ENCODE measurements around the gene PRKAG1.

Gene PRKAG1

GRCh38 chr12:48980389-48980952, 38.1 kb downstream of the PRKAG1 start:
- DNase-seq = peak; percentile 57

GRCh38 chr12:48979602-48980388, 38.8 kb downstream of the PRKAG1 start:
- DNase-seq = peak; percentile 48

- DNase-seq = peak; percentile 39
Observed at GRCh38 chr12:48978741-48979601, 39.6 kb downstream of the PRKAG1 start.

- peak; percentile 34 for DNase-seq
Observed at GRCh38 chr12:48978291-48978740, 40.3 kb downstream of the PRKAG1 start, which contains the start of gene WNT1. Gene WNT1 (plus strand): TSS chr12:48978322. CDS start chr12:48978651, 329 bp downstream.

GRCh38 chr12:48977290-48978281, 41.0 kb downstream of the PRKAG1 start:
- DNase-seq = peak; percentile 92

- DNase-seq = peak; percentile 66
Observed at GRCh38 chr12:48973941-48974673, 44.5 kb downstream of the PRKAG1 start.

GRCh38 chr12:48973531-48973930, 45.0 kb downstream of the PRKAG1 start:
- DNase-seq = no peak

GRCh38 chr12:48972952-48973483, 45.6 kb downstream of the PRKAG1 start:
- DNase-seq = no peak

- peak; percentile 77 for DNase-seq
Observed at GRCh38 chr12:48972213-48972951, 46.2 kb downstream of the PRKAG1 start.

GRCh38 chr12:48970702-48971334, 47.8 kb downstream of the PRKAG1 start:
- no peak for DNase-seq

GRCh38 chr12:48969833-48970701, 48.5 kb downstream of the PRKAG1 start:
- DNase-seq = peak; percentile 42

GRCh38 chr12:48969160-48969771, 49.3 kb downstream of the PRKAG1 start:
- DNase-seq = no peak

- DNase-seq = no peak
Observed at GRCh38 chr12:48968467-48968866, 50.1 kb downstream of the PRKAG1 start.

- no peak for DNase-seq
Observed at GRCh38 chr12:48967991-48968390, 50.6 kb downstream of the PRKAG1 start.

GRCh38 chr12:48966177-48966895, 52.2 kb downstream of the PRKAG1 start:
- DNase-seq = no peak

GRCh38 chr12:48965298-48965838, 53.2 kb downstream of the PRKAG1 start:
- no peak for DNase-seq

- no peak for DNase-seq
Observed at GRCh38 chr12:48961801-48962200, 56.8 kb downstream of the PRKAG1 start.

All from stimulated activated CD8-positive, alpha-beta memory T cell treated with anti-CD3 and anti-CD28 coated beads, Interleukin-4, amount 100 ng/mL, for 48 hours (primary cell).